ENCODE data around the gene STPG1.

The STPG1 gene

DNA sequence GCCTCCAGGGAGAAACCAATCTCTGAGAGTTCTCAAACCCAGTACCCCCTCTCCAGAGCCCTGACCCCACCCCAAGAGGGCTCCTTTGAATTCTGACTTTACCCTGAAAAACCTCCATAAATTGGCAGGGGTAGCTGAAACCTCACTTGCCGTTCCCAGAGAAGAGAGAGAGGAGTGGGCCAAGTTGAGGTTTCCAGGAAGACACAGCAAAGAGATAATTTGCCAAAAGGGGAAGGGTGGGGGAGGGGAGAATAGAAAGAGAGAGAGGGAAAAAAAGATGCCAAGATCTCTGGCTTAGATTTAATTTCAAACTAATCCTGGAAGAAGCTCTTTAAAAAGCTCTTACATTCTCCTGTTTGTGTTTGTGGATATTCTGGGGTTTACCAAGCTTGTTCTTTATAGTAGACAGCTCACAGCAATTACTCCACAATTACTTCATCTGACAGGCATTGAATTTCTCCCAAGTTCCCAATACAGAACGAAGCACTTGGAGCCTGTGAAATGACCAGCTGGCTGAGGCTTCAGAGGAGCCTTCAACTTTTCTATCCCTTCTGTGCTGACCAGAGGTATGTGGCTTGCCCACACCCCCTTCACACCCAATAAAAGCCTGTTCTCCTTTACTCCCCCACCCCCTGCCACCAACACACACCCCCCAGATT is 95.5 kb downstream of the STPG1 start:
- no peak for DNase-seq (ENCODE audit: low read depth)

DNA sequence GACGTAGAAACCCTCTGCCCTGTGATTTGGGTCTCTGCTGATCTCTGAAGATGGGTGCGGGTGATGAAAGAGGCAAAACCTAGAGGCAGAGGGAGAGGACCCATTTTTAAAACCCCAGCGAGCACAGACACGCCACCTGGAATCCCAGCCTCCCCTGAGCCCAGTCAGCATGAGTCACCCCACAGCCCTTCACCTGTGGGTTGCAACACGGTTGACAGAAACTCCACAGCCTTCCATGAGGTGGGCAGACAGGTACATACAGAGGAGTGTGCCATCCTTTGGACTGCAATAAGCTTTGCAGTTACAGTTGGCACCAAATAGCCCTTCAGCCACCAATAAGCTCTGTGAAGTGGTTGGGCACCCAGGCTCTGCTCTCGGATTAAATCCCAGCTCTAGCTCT is 96.5 kb downstream of the STPG1 start:
- no peak for DNase-seq (ENCODE audit: low read depth)

- no peak for DNase-seq (ENCODE audit: low read depth)
Measured at GRCh38 chr1:24316645-24317044, 96.9 kb downstream of the STPG1 start.

DNA sequence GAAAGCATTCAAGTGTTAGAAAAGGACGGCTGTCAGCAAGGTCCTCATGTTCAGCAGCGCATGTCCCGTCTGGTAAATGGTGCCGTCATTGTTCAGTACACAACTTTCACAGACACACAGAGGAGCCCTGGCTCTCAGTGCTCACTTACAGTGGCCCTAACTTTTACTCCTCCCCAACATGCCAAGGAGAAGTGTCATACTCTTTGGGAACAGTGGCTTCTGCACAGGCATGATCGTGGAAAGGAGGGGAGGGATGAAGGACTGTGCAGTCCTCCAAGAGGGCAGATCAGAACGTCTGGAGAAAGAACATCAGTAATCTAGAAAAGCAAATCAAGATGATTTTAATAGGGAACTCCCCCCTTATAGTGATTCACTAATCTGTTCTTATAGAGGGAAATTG is 98.2 kb downstream of the STPG1 start:
- DNase-seq (ENCODE audit: low read depth): no peak

- no peak for DNase-seq (ENCODE audit: low read depth)
Measured at GRCh38 chr1:24311741-24312140, 101.8 kb downstream of the STPG1 start.

DNA sequence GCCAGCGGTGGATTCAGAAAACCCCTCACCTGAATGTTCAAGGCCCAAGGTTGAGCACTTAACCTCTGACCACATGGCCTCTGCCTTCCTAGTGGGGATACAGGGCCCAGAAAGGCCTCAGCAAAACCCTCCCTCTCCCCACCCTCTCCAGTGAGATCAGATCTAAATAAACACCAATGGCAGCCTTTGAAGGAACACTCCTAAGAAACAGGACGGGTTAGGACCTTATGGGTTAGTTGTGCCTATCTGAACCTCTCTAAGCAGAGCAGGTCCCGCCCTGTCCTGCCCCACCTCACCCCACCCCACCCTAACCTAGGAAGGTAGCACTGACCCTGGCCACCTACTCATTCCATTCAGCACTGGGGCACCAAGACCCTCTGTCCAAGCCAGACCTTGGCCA is 102.3 kb downstream of the STPG1 start:
- DNase-seq (ENCODE audit: low read depth): no peak

DNA sequence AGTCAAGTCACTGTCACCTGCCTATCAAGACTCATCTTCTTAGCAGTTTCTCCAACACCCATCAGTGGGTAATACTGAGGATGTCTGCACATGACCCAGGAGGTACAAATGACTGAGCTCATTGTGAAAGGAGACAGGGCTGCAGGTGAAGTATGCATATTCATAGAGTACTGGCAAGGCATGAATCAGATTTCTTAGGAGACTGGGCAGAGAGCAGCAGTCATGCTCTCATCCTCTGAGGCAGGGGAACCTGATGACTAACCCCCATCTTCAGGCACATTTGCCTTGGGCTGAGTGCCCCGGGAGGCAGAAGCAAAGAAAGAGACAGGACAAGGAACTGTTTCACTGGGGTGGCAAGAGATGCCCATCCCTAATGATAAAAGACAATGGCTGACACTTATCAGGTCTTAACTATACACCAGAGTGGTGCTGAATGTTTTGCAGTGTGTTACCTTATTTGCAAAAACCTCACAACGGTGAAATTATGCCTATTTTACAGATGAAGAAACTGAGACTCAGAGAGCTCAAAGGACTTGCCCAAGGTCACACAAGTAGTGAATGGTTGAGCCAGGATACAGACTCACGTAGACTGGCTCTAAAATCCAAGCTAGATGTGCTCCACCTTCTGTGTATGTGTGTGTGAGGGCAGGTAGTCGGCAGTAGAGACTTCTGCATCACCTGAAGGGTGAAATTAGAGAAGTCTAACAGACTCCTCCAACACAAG is 103.7 kb downstream of the STPG1 start:
- DNase-seq (ENCODE audit: low read depth): no peak

- no peak for DNase-seq (ENCODE audit: low read depth)
Measured at GRCh38 chr1:24308365-24309015, 105.1 kb downstream of the STPG1 start.

All from activated T-cell treated with anti-CD3 and anti-CD28 coated beads for 24 hours (primary cell).